K562 (cell line): ENCODE measurements around the gene RBPJ. TPM values are rescaled to one million over a fixed set of nuclear protein-coding genes. Genes with fewer than 3 reads are reported as not detected.

Source experiments
- ARID1B ChIP-seq: fragments of 450-650 bp; IDR thresholded peaks from 2 replicates; pipeline ENCODE4 v1.6.1; 2016; ENCODE audit warnings: antibody characterized with exemption, mild to moderate bottlenecking, inconsistent platforms
- C11orf30 ChIP-seq: fragments of 450-650 bp; IDR thresholded peaks from 2 replicates; pipeline ENCODE4 v1.6.1; 2016; ENCODE audit warnings: low read depth, mild to moderate bottlenecking
- CHD1 ChIP-seq: fragments of 200-600 bp; sonication (generic); IDR thresholded peaks from one replicate; pipeline ENCODE4 v1.6.1; 2012; ENCODE audit warnings: mild to moderate bottlenecking, moderate library complexity, low read length, inconsistent platforms
- GABPB1 ChIP-seq: sonication (generic); formaldehyde crosslinking; IDR thresholded peaks from 2 replicates; pipeline ENCODE4 v1.8.0; 2022; ENCODE audit warnings: mild to moderate bottlenecking, missing genetic modification reagents
- NCOA2 ChIP-seq, 2 experiments: fragments of 450-650 bp; IDR thresholded peaks; 2 replicates each; pipeline ENCODE4 v1.6.1; 2018; ENCODE audit warnings: mild to moderate bottlenecking in 2 of 2, moderate library complexity in 1 of 2; ENCODE audit not compliant: partially characterized antibody in 2 of 2
- NFIX ChIP-seq: fragments of 250-450 bp; sonication (Bioruptor Pico); IDR thresholded peaks from 2 replicates; pipeline ENCODE4 v1.4.0; 2020; ENCODE audit warnings: low read depth, mild to moderate bottlenecking, moderate library complexity
- NFXL1 ChIP-seq: fragments of 450-650 bp; formaldehyde crosslinking; IDR thresholded peaks from 2 replicates; pipeline ENCODE4 v1.4.0; 2021; ENCODE audit warnings: mild to moderate bottlenecking
- STAT6 ChIP-seq: sonication (generic); formaldehyde crosslinking; IDR thresholded peaks from 2 replicates; pipeline ENCODE4 v1.8.1; 2023; ENCODE audit warnings: mild to moderate bottlenecking, missing genetic modification reagents
- TBP ChIP-seq: optimal IDR thresholded peaks from 2 replicates; pipeline ENCODE3; 2011; ENCODE audit warnings: low read depth, low read length, improper control_type of control experiment
- TFE3 ChIP-seq: fragments of 450-650 bp; formaldehyde crosslinking; IDR thresholded peaks from 2 replicates; pipeline ENCODE4 v1.4.0; 2020; ENCODE audit warnings: mild to moderate bottlenecking, mixed read lengths
- TSHZ1 ChIP-seq: fragments of 250-450 bp; sonication (Bioruptor Pico); IDR thresholded peaks from 2 replicates; pipeline ENCODE4 v1.4.0; 2020; ENCODE audit warnings: mild to moderate bottlenecking, moderate library complexity
- ZBTB34 ChIP-seq: fragments of 250-450 bp; sonication (Bioruptor Pico); IDR thresholded peaks from 2 replicates; pipeline ENCODE4 v1.8.0; 2021; ENCODE audit warnings: mild to moderate bottlenecking, moderate library complexity
- ZKSCAN1 ChIP-seq: fragments of 150-350 bp; IDR thresholded peaks from 2 replicates; pipeline ENCODE4 v1.6.1; 2016; ENCODE audit warnings: low read depth, low read length
- ZNF277 ChIP-seq: fragments of 250-450 bp; sonication (Bioruptor Pico); IDR thresholded peaks from 2 replicates; pipeline ENCODE4 v1.8.0; 2022; ENCODE audit warnings: inconsistent platforms, mild to moderate bottlenecking, moderate library complexity, borderline replicate concordance
- ZNF444 ChIP-seq: fragments of 250-450 bp; sonication (Bioruptor Pico); IDR thresholded peaks from 2 replicates; pipeline ENCODE4 v1.4.0; 2020; ENCODE audit warnings: mild to moderate bottlenecking, moderate library complexity
- ZNF77 ChIP-seq: fragments of 250-450 bp; sonication (Bioruptor Pico); IDR thresholded peaks from 2 replicates; pipeline ENCODE4 v1.5.0; 2020
- polyA plus RNA-seq, 8 experiments: library from polyadenylated mRNA; depleted of rRNA in 4 of 8; stranded (reverse) in 5 of 8; unstranded in 3 of 8; fragments of >200 nt; fragmentation: Nextera tagmentation in 2 of 8; fragmentation: Illumina TruSeq in 1 of 8; extraction: Ambion mirVana in 2 of 8; extraction: Trizol in 1 of 8; gene quantifications; 2 replicates each; pipeline versions ENCODE4 v1.2.1 to v1.2.3, GENCODE V29; 2011 to 2014; ENCODE audit warnings: inconsistent platforms in 1 of 8, missing spikeins in 1 of 8
- total RNA-seq, 7 experiments: library from RNA; depleted of rRNA in 6 of 7; stranded (reverse); fragments of >200 nt in 6 of 7; fragmentation: Illumina TruSeq in 2 of 7; extraction: Trizol in 2 of 7; gene quantifications; 2 replicates each; pipeline versions ENCODE4 v1.2.1 to v1.2.3, GENCODE V29; 2011 to 2021; ENCODE audit warnings: low replicate concordance in 1 of 7

RBPJ gene
- total and polyA plus RNA-seq, 9 of the 15 experiments (the other 6 are each of a cell fraction or from before 2014, with no cell fraction given) = 17.2 to 49.4 (median 33.8) TPM

- TF ChIP-seq ZNF277 (CRISPR knock-in tag) (no peak), TSHZ1 (CRISPR knock-in tag) (no peak), STAT6 (CRISPR knock-in tag) (no peak), TFE3 (CRISPR knock-in tag) (no peak), ZBTB34 (CRISPR knock-in tag) (no peak), ZNF77 (no peak), NCOA2 (IDR thresholded peaks at IDR 0.05; ENCODE audit: partially characterized antibody in 2 of 2) (no peak), C11orf30 (peak; percentile 50), NFXL1 (CRISPR knock-in tag) (no peak), ZKSCAN1 (no peak), NFIX (CRISPR knock-in tag) (no peak), ZNF444 (CRISPR knock-in tag) (no peak), ARID1B (peak; percentile 43), CHD1 (no peak), TBP (no peak), GABPB1 (CRISPR knock-in tag) (peak; percentile 32; the same call in 1 of the 2 replicates)
These were observed at the start of gene RBPJ (continued) for GRCh38 chr4:26320538-26321372.
